H1 (cell line): ENCODE data around the gene KLHL8. TPM values are rescaled to one million over a fixed set of nuclear protein-coding genes. Genes with fewer than 3 reads are reported as not detected.

Experiments
- CTCF ChIA-PET: fragments of 300-600 bp; sonication (Branson Sonifier 250); formaldehyde crosslinking; loops from one replicate; lab custom pipeline; 2021; ENCODE audit not compliant: partially characterized antibody; lab: Charles Lee
- POLR2A ChIA-PET: fragments of 300-600 bp; sonication (Branson Sonifier 250); formaldehyde crosslinking; loops from one replicate; lab custom pipeline; 2021; ENCODE audit warnings: inconsistent platforms; ENCODE audit not compliant: partially characterized antibody; lab: Charles Lee
- DNase-seq, 2 experiments: peaks; one replicate each; pipeline versions ENCODE4 v3.0.0 to v3.0.0-alpha.2; 2010 to 2022; ENCODE audit warnings: low spot score in 2 of 2, low read depth in 1 of 2, mixed read lengths in 1 of 2
- FAIRE-seq: peaks from 2 replicates; lab custom pipeline; 2011; peaks lifted over from hg19 to GRCh38; lab: Jason Lieb, UNC
- H2AFZ ChIP-seq: 2 replicates; pipeline ENCODE4 v1.8.1; 2012; ENCODE audit warnings: low read length, inconsistent platforms
- H2AK5ac ChIP-seq: 2 replicates; pipeline ENCODE4 v1.6.1; 2013; ENCODE audit warnings: low read depth, low read length
- H2BK120ac ChIP-seq: replicated peaks from 2 replicates; pipeline ENCODE3; 2013; ENCODE audit warnings: low read depth, low read length, inconsistent platforms
- H2BK12ac ChIP-seq: 2 replicates; pipeline ENCODE4 v1.6.1; 2013; ENCODE audit warnings: low read depth, low read length
- H2BK15ac ChIP-seq: 2 replicates; pipeline ENCODE4 v1.6.1; 2013; ENCODE audit warnings: low read length
- H2BK20ac ChIP-seq: 2 replicates; pipeline ENCODE4 v1.6.1; 2013; ENCODE audit warnings: low read length
- H2BK5ac ChIP-seq: 2 replicates; pipeline ENCODE4 v1.6.1; 2013; ENCODE audit warnings: low read depth, low read length
- H3K14ac ChIP-seq: 2 replicates; pipeline ENCODE4 v1.6.1; 2013; ENCODE audit warnings: inconsistent platforms; ENCODE audit not compliant: insufficient read length
- H3K18ac ChIP-seq: 2 replicates; pipeline ENCODE4 v1.6.1; 2013; ENCODE audit warnings: low read length; ENCODE audit errors: extremely low read depth
- H3K23ac ChIP-seq: 2 replicates; pipeline ENCODE4 v1.6.1; 2013; ENCODE audit warnings: inconsistent platforms; ENCODE audit not compliant: insufficient read length
- H3K23me2 ChIP-seq: 2 replicates; pipeline ENCODE4 v1.6.1; 2013; ENCODE audit warnings: low read depth, low read length
- H3K27ac ChIP-seq: 2 replicates; pipeline ENCODE4 v1.6.1; 2011; ENCODE audit warnings: low read depth, low read length, inconsistent platforms
- H3K27me3 ChIP-seq, 4 experiments: replicated peaks in 1 of 4; 1 replicate in 1 of 4; 2 replicates in 3 of 4; pipeline versions ENCODE4 v1.6.1 to v1.8.1; 2011 to 2013; ENCODE audit warnings: low read length in 3 of 4, mild to moderate bottlenecking in 3 of 4, inconsistent platforms in 2 of 4, mixed read lengths in 2 of 4, moderate library complexity in 1 of 4; ENCODE audit not compliant: control insufficient read depth in 3 of 4, insufficient read depth in 3 of 4; ENCODE audit errors: extremely low read depth in 1 of 4
- H3K36me3 ChIP-seq, 4 experiments: 2 replicates each; pipeline versions ENCODE4 v1.6.1 to v1.8.1; 2011 to 2013; ENCODE audit warnings: mild to moderate bottlenecking in 4 of 4, low read length in 3 of 4, moderate library complexity in 2 of 4, control low read depth in 1 of 4, inconsistent platforms in 1 of 4; ENCODE audit not compliant: insufficient read depth in 4 of 4, control insufficient read depth in 2 of 4
- H3K4ac ChIP-seq: replicated peaks from 2 replicates; pipeline ENCODE3; 2013; ENCODE audit warnings: low read length, low read depth, mixed read lengths, inconsistent platforms; ENCODE audit not compliant: insufficient read length
- H3K4me1 ChIP-seq, 4 experiments: replicated peaks in 1 of 4; 1 replicate in 1 of 4; 2 replicates in 3 of 4; pipeline versions ENCODE4 v1.6.1 to v1.8.1; 2011 to 2013; ENCODE audit warnings: low read length in 3 of 4, inconsistent platforms in 2 of 4, mixed read lengths in 1 of 4; ENCODE audit not compliant: insufficient read depth in 4 of 4, control insufficient read depth in 3 of 4
- H3K4me2 ChIP-seq, 2 experiments: 2 replicates each; pipeline versions ENCODE4 v1.6.1 to v1.8.1; 2011 to 2013; ENCODE audit warnings: low read depth in 2 of 2, low read length in 2 of 2, control low read depth in 1 of 2, inconsistent platforms in 1 of 2, mild to moderate bottlenecking in 1 of 2; ENCODE audit not compliant: insufficient read depth in 1 of 2
- H3K4me3 ChIP-seq, 4 experiments: fragments of 200-600, 300-600 bp in 1 of 4; sonication (generic), shearing (Covaris generic), sonication (Bioruptor Twin) in 1 of 4; 2 replicates each; pipeline versions ENCODE4 v1.5.1 to v1.8.1; 2011 to 2016; ENCODE audit warnings: low read length in 4 of 4, low read depth in 3 of 4, control low read depth in 2 of 4, inconsistent platforms in 2 of 4, mild to moderate bottlenecking in 2 of 4, mixed read lengths in 1 of 4, moderate library complexity in 1 of 4; ENCODE audit not compliant: insufficient read depth in 2 of 4; ENCODE audit errors: extremely low read depth in 1 of 4
- H3K56ac ChIP-seq: replicated peaks from 2 replicates; pipeline ENCODE3; 2013; ENCODE audit warnings: low read depth, mild to moderate bottlenecking, mixed read lengths, low read length, inconsistent platforms; ENCODE audit not compliant: insufficient read length
- H3K79me1 ChIP-seq: 2 replicates; pipeline ENCODE4 v1.6.1; 2013; ENCODE audit warnings: low read depth, low read length, control low read depth
- H3K79me2 ChIP-seq, 2 experiments: 2 replicates each; pipeline versions ENCODE4 v1.6.1 to v1.8.1; 2012 to 2013; ENCODE audit warnings: low read length in 2 of 2, mild to moderate bottlenecking in 2 of 2, inconsistent platforms in 1 of 2; ENCODE audit not compliant: insufficient read depth in 2 of 2, control insufficient read depth in 1 of 2
- H3K9ac ChIP-seq, 4 experiments: replicated peaks in 1 of 4; 1 replicate in 1 of 4; 2 replicates in 3 of 4; pipeline versions ENCODE4 v1.6.1 to v1.8.1; 2011 to 2013; ENCODE audit warnings: low read depth in 3 of 4, low read length in 3 of 4, control low read depth in 2 of 4, mild to moderate bottlenecking in 2 of 4, moderate library complexity in 2 of 4, inconsistent platforms in 1 of 4; ENCODE audit errors: extremely low read depth in 1 of 4
- H3K9me3 ChIP-seq, 2 experiments: 2 replicates each; pipeline versions ENCODE4 v1.6.1 to v1.8.1; 2012 to 2013; ENCODE audit warnings: mild to moderate bottlenecking in 2 of 2, moderate library complexity in 2 of 2, control low read depth in 1 of 2, inconsistent platforms in 1 of 2, low read depth in 1 of 2, low read length in 1 of 2, mixed read lengths in 1 of 2; ENCODE audit not compliant: insufficient read depth in 2 of 2
- H4K20me1 ChIP-seq, 2 experiments: replicated peaks in 1 of 2; 2 replicates each; pipeline versions ENCODE3 to v1.8.1; 2011 to 2013; ENCODE audit warnings: inconsistent platforms in 2 of 2, low read length in 2 of 2, mild to moderate bottlenecking in 1 of 2; ENCODE audit not compliant: insufficient read depth in 2 of 2, control insufficient read depth in 1 of 2
- H4K5ac ChIP-seq: 2 replicates; pipeline ENCODE4 v1.6.1; 2013; ENCODE audit warnings: low read length, low read depth, mixed read lengths, inconsistent platforms; ENCODE audit not compliant: insufficient read length
- H4K8ac ChIP-seq: 2 replicates; pipeline ENCODE4 v1.8.0; 2013; ENCODE audit warnings: mild to moderate bottlenecking, moderate library complexity, low read length, inconsistent platforms; ENCODE audit not compliant: insufficient read depth; ENCODE audit errors: extremely low read depth
- H4K91ac ChIP-seq: replicated peaks from 2 replicates; pipeline ENCODE3; 2013; ENCODE audit warnings: low read length, mixed read lengths, inconsistent platforms; ENCODE audit not compliant: insufficient read length
- ASH2L ChIP-seq: fragments of 200-600, 300-600 bp; sonication (generic); IDR thresholded peaks from one replicate; pipeline ENCODE4 v1.7.1; 2017; ENCODE audit warnings: low read length
- CHD1 ChIP-seq: IDR thresholded peaks from 2 replicates; pipeline ENCODE4 v1.6.1; 2012; ENCODE audit warnings: low read depth, low read length, improper control_type of control experiment
- NRF1 ChIP-seq: IDR thresholded peaks from 2 replicates; pipeline ENCODE4 v1.6.1; 2011; ENCODE audit warnings: mild to moderate bottlenecking, low read depth, low read length, improper control_type of control experiment
- TAF7 ChIP-seq: optimal IDR thresholded peaks from 2 replicates; pipeline ENCODE3; 2011; ENCODE audit warnings: low read depth, mild to moderate bottlenecking, inconsistent platforms, low read length, moderate library complexity, borderline replicate concordance
- TEAD4 ChIP-seq: IDR thresholded peaks from 2 replicates; pipeline ENCODE4 v1.6.1; 2012; ENCODE audit warnings: low read depth, low read length, inconsistent platforms, mixed read lengths
- YY1 ChIP-seq: IDR thresholded peaks from 2 replicates; pipeline ENCODE4 v1.6.1; 2011; ENCODE audit warnings: low read depth, mild to moderate bottlenecking, low read length
- WGBS, 2 experiments: shearing (Covaris generic) in 1 of 2; methylation state at CpG; one replicate each; pipeline versions ENCODE4 v1.1.6 to v1.1.7; 2013 to 2015; ENCODE audit warnings: low lambda C conversion rate in 2 of 2, mixed read lengths in 2 of 2, inconsistent platforms in 1 of 2, low coverage in 1 of 2, missing lambda C conversion rate in 1 of 2; ENCODE audit not compliant: insufficient replicate concordance in 2 of 2, insufficient coverage in 1 of 2, insufficient read length in 1 of 2; ENCODE audit errors: extremely low coverage in 1 of 2, missing lambda C conversion rate in 1 of 2; 5-methylcytosine and 5-hydroxymethylcytosine counted together
- polyA plus RNA-seq, 7 experiments: library from polyadenylated mRNA; depleted of rRNA in 3 of 7; stranded (reverse) in 5 of 7; unstranded in 2 of 7; fragments of >200 nt in 5 of 7; fragments of 200-250 nt in 2 of 7; gene quantifications; 1 replicate in 5 of 7; 2 replicates in 1 of 7; 4 replicates in 1 of 7; pipeline versions ENCODE4 v1.2.1 to v1.2.3, GENCODE V29; 2011 to 2013; ENCODE audit warnings: missing spikeins in 2 of 7, mixed read lengths in 2 of 7
- total RNA-seq: library from RNA; stranded (reverse); fragmentation: NEBNext Ultra II Directional; extraction: Animal tissue kit (Norgen Biotek cat#: 25700); gene quantifications from 2 replicates; pipeline ENCODE4 v1.2.1, GENCODE V29; 2021
- TF ChIP-seq, protein P1 (sequence below): IDR thresholded peaks from 2 replicates; pipeline ENCODE4 v1.6.1; 2012; ENCODE audit warnings: inconsistent platforms

KLHL8 gene
- total and polyA plus RNA-seq, 2 of the 8 experiments (the other 6 are each of a cell fraction or from before 2014, with no cell fraction given): 0.94 to 8.1 TPM

DNA sequence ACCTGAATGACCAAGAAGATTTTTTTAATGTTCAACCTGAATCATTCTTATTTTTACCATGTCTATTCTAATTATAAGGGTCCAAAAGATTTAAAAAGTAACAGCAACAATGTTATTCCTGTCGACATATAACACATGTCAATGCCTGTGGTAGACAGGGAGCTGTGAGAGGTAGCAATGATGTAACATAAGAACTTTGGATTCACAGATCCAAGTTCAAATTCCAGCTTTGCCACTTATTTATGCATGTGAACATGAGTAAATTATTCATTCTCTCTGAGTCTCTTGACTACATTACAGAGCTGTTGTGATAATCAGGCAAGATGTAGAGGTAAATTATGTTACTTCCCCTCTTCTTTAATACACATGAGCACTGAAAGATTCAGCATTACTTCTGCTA, 54.5 kb downstream of the KLHL8 start:
- Histone ChIP-seq H2BK12ac (no peak overlapping the region), H3K79me1 (no peaks in the 10 kb centered on the region), H3K56ac (no peak overlapping the region), H2BK120ac (no peak overlapping the region), H3K23me2 (no peaks in the 10 kb centered on the region), H3K18ac (no peak overlapping the region), H3K9ac (no peak overlapping the region), H2BK5ac (no peak overlapping the region), H3K27ac (no peak overlapping the region), H4K8ac (no peak overlapping the region), H2BK20ac (no peak overlapping the region), H3K79me2 (no peaks in the 10 kb centered on the region), H4K5ac (no peak overlapping the region), H3K14ac (no peak overlapping the region), H2AFZ (no peak overlapping the region), H3K23ac (no peak overlapping the region), H3K4me3 (no peak overlapping the region), H3K4ac (no peak overlapping the region), H4K91ac (no peak overlapping the region), H3K9me3 (no peaks in the 10 kb centered on the region), H3K4me2 (no peak overlapping the region), H4K20me1 (no peaks in the 10 kb centered on the region), H3K36me3 (no peaks in the 10 kb centered on the region; a peak in 4 of 8 replicates), H2BK15ac (no peak overlapping the region), H3K27me3 (no peaks in the 10 kb centered on the region), H3K4me1 (no peaks in the 10 kb centered on the region; a peak in 1 of 7 replicates), H2AK5ac (no peak overlapping the region)
- DNase-seq (no peak), FAIRE-seq (no peak)
- POLR2A ChIA-PET: no interaction called here
- TF ChIP-seq NRF1 (no peak), ASH2L (no peak), YY1 (no peak), TEAD4 (no peak), TAF7 (no peak), CHD1 (no peak)
- TF ChIP-seq, protein P1, sequence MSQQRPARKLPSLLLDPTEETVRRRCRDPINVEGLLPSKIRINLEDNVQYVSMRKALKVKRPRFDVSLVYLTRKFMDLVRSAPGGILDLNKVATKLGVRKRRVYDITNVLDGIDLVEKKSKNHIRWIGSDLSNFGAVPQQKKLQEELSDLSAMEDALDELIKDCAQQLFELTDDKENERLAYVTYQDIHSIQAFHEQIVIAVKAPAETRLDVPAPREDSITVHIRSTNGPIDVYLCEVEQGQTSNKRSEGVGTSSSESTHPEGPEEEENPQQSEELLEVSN: no peak
- CTCF ChIA-PET: interaction anchor here (1.0 to 1.1 kb wide), 2 partner anchors 15 to 514 kb away, joined by 3 to 4 read pairs; no protein-coding TSS in a partner anchor
- 91% methylated on average over 1 of the region's 1 CpG; no CpG with 5 or more reads in 1 of the 2 experiments for WGBS, 2 experiments
